B cell (primary cell): ENCODE measurements around the gene RASSF8. TPM values are rescaled to one million over a fixed set of nuclear protein-coding genes. Genes with fewer than 3 reads are reported as not detected.

Experiments
- ATAC-seq: fragments of 200-7000 bp; cut with Tn5 transposase; one replicate; pipeline ENCODE4 v1.10.0; 2021; ENCODE audit warnings: low read depth, mild to moderate bottlenecking, moderate number of reproducible peaks, moderate library complexity
- CTCF ChIA-PET: fragments of 350-600 bp; sonication (Branson Sonifier 250); formaldehyde crosslinking; loops from one replicate; lab custom pipeline; 2021; ENCODE audit warnings: antibody characterized with exemption, inconsistent platforms; lab: Charles Lee
- POLR2A ChIA-PET: fragments of 350-600 bp; sonication (Branson Sonifier 250); formaldehyde crosslinking; loops from one replicate; lab custom pipeline; 2021; ENCODE audit warnings: antibody characterized with exemption; lab: Charles Lee
- DNase-seq: peaks from one replicate; pipeline ENCODE4 v3.0.0; 2013
- H2AFZ ChIP-seq: 2 replicates; pipeline ENCODE4 v1.6.1; 2012; ENCODE audit warnings: mild to moderate bottlenecking, low read depth, low read length; ENCODE audit not compliant: insufficient read depth, poor library complexity, severe bottlenecking
- H3K27ac ChIP-seq, 2 donors: 1 replicate in 1 of 2; 2 replicates in 1 of 2; pipeline ENCODE4 v1.5.1; 2012 to 2013; ENCODE audit warnings: low read length in 2 of 2, mild to moderate bottlenecking in 2 of 2, moderate library complexity in 1 of 2
- H3K27me3 ChIP-seq, 4 experiments: fragments of 200-600 bp in 1 of 4; sonication (generic) in 1 of 4; replicated peaks in 1 of 4; 1 replicate in 2 of 4; 2 replicates in 2 of 4; pipeline versions ENCODE4 v1.6.1 to v1.7.0; 2013 to 2016; ENCODE audit warnings: low read length in 3 of 4, mild to moderate bottlenecking in 2 of 4, mixed read lengths in 1 of 4, moderate library complexity in 1 of 4; ENCODE audit not compliant: insufficient read depth in 4 of 4, control insufficient read depth in 3 of 4; ENCODE audit errors: control extremely low read depth in 1 of 4
- H3K36me3 ChIP-seq, 2 experiments: replicated peaks in 1 of 2; 1 replicate in 1 of 2; 2 replicates in 1 of 2; pipeline versions ENCODE4 v1.6.1 to v1.7.1; 2013; ENCODE audit warnings: low read length in 1 of 2; ENCODE audit not compliant: insufficient read depth in 2 of 2, control insufficient read depth in 1 of 2; ENCODE audit errors: control extremely low read depth in 1 of 2, extremely low read depth in 1 of 2
- H3K4me1 ChIP-seq, 2 donors: fragments of 200-600 bp in 1 of 2; sonication (generic) in 1 of 2; 1 replicate in 1 of 2; 2 replicates in 1 of 2; pipeline versions ENCODE4 v1.5.1 to v1.6.1; 2013 to 2017; ENCODE audit warnings: low read length in 2 of 2; ENCODE audit not compliant: control insufficient read depth in 2 of 2, insufficient read depth in 2 of 2
- H3K4me2 ChIP-seq: replicated peaks from 2 replicates; pipeline ENCODE3; 2012; ENCODE audit warnings: mild to moderate bottlenecking, low read depth, low read length; ENCODE audit not compliant: poor library complexity, severe bottlenecking
- H3K4me3 ChIP-seq, 5 experiments: fragments of 200-600 bp in 1 of 5; sonication (generic) in 1 of 5; 1 replicate in 3 of 5; 2 replicates in 2 of 5; pipeline versions ENCODE4 v1.5.1 to v1.7.0; 2011 to 2016; ENCODE audit warnings: low read length in 4 of 5, mild to moderate bottlenecking in 4 of 5, low read depth in 2 of 5, control low read depth in 1 of 5, moderate library complexity in 1 of 5; ENCODE audit not compliant: insufficient read depth in 1 of 5; ENCODE audit errors: control extremely low read depth in 1 of 5, extremely low read depth in 1 of 5
- H3K79me2 ChIP-seq: fragments of 200-600 bp; sonication (generic); one replicate; pipeline ENCODE4 v1.6.0; 2016; ENCODE audit warnings: low read length; ENCODE audit not compliant: control insufficient read depth, insufficient read depth
- H3K9ac ChIP-seq: fragments of 200-600 bp; sonication (generic); 2 replicates; pipeline ENCODE4 v1.6.1; 2017; ENCODE audit warnings: mild to moderate bottlenecking, low read length, moderate library complexity
- H3K9me3 ChIP-seq, 3 donors: one replicate each; pipeline versions ENCODE4 v1.6.1 to v1.7.1; 2013; ENCODE audit warnings: low read length in 2 of 3; ENCODE audit not compliant: control insufficient read depth in 2 of 3, insufficient read depth in 1 of 3; ENCODE audit errors: control extremely low read depth in 1 of 3
- H4K20me1 ChIP-seq: 2 replicates; pipeline ENCODE4 v1.6.0; 2012; ENCODE audit warnings: mild to moderate bottlenecking, low read length; ENCODE audit not compliant: insufficient read depth, control insufficient read depth, poor library complexity, severe bottlenecking
- H3K27ac Mint-ChIP-seq: one replicate; pipeline ENCODE4 v1.8.0; 2021; ENCODE audit warnings: mixed read lengths
- H3K27me3 Mint-ChIP-seq: one replicate; pipeline ENCODE4 v1.8.0; 2021; ENCODE audit warnings: mixed read lengths
- H3K4me1 Mint-ChIP-seq: one replicate; pipeline ENCODE4 v1.8.0; 2021; ENCODE audit warnings: mixed read lengths
- H3K4me3 Mint-ChIP-seq: one replicate; pipeline ENCODE4 v1.8.0; 2021; ENCODE audit warnings: mixed read lengths
- H3K9me3 Mint-ChIP-seq: one replicate; pipeline ENCODE4 v1.8.0; 2022; ENCODE audit warnings: mixed read lengths; ENCODE audit not compliant: insufficient read depth
- CTCF ChIP-seq: fragments of 200-600 bp; IDR thresholded peaks from one replicate; pipeline ENCODE4 v1.8.0; 2022; ENCODE audit warnings: antibody characterized with exemption, mild to moderate bottlenecking
- EZH2 ChIP-seq: IDR thresholded peaks from 2 replicates; pipeline ENCODE4 v1.6.1; 2012; ENCODE audit warnings: borderline replicate concordance, low read depth, mild to moderate bottlenecking, moderate library complexity, low read length; ENCODE audit not compliant: insufficient read depth, poor library complexity, severe bottlenecking
- WGBS: methylation state at CpG from one replicate; pipeline ENCODE4 v1.1.5; 2013; ENCODE audit warnings: missing lambda C conversion rate; ENCODE audit not compliant: insufficient coverage; 5-methylcytosine and 5-hydroxymethylcytosine counted together
- intact Hi-C: fragments of 100-400 bp; cut with micrococcal nuclease; formaldehyde crosslinking; loops from one replicate; pipeline ENCODE4 v1.10.0; 2022
- polyA plus RNA-seq: library from polyadenylated mRNA; depleted of rRNA; stranded (reverse); fragments of >200 nt; gene quantifications from 2 replicates; pipeline ENCODE4 v1.2.3, GENCODE V29; 2012
- total RNA-seq, 2 donors: library from RNA; stranded (reverse); fragments of 120-200 nt in 1 of 2; gene quantifications; 1 replicate in 1 of 2; 2 replicates in 1 of 2; pipeline versions ENCODE4 v1.2.3 to v1.2.4, GENCODE V29; 2013 to 2022

RASSF8 gene
- total and polyA plus RNA-seq, 2 donors (not counting 1 experiment from before 2014, with no cell fraction given): 0.01 to 0.49 TPM

GRCh38 chr12:26101763-26102162, 143.3 kb downstream of the RASSF8 start:
- H3K27me3 ChIP-seq: no peaks in the 10 kb centered on the region
- ChIA-PET CTCF (interaction anchor here (0.9 to 3.0 kb wide), 3 partner anchors 17 to 512 kb away, joined by 3 to 9 read pairs (median 6); no protein-coding TSS in a partner anchor), POLR2A (no interaction called here)
- no peak for ATAC-seq
- DNase-seq: no peak
- H3K9ac ChIP-seq: no peak overlapping the region
- intact Hi-C loops: no loop called here
- no peaks in the 10 kb centered on the region for H3K4me1 Mint-ChIP-seq
- H3K4me2 ChIP-seq: no peak overlapping the region
- TF ChIP-seq CTCF (no peak), EZH2 (no peak)
- no peaks in the 10 kb centered on the region for H4K20me1 ChIP-seq
- H3K36me3 ChIP-seq: no peaks in the 10 kb centered on the region
- no peaks in the 10 kb centered on the region for H3K9me3 ChIP-seq
- no peak overlapping the region for H3K4me3 Mint-ChIP-seq
- no peaks in the 10 kb centered on the region for H3K27me3 Mint-ChIP-seq
- no peak overlapping the region for H3K27ac ChIP-seq
- WGBS: 100% methylated on average over 2 of the region's 4 CpGs
- H2AFZ ChIP-seq: no peak overlapping the region
- H3K4me1 ChIP-seq: no peaks in the 10 kb centered on the region
- no peaks in the 10 kb centered on the region for H3K9me3 Mint-ChIP-seq
- H3K4me3 ChIP-seq: no peak overlapping the region
- H3K79me2 ChIP-seq: no peaks in the 10 kb centered on the region
- H3K27ac Mint-ChIP-seq: no peak overlapping the region

GRCh38 chr12:26102953-26103352, 144.5 kb downstream of the RASSF8 start:
- Histone ChIP-seq H3K9ac (no peak overlapping the region), H3K4me3 (no peak overlapping the region), H3K27ac (no peak overlapping the region), H3K9me3 (no peaks in the 10 kb centered on the region), H3K27me3 (no peaks in the 10 kb centered on the region), H3K36me3 (no peaks in the 10 kb centered on the region), H4K20me1 (no peaks in the 10 kb centered on the region), H3K4me1 (no peaks in the 10 kb centered on the region), H3K79me2 (no peaks in the 10 kb centered on the region), H2AFZ (no peak overlapping the region), H3K4me2 (no peak overlapping the region)
- no peaks in the 10 kb centered on the region for H3K4me1 Mint-ChIP-seq
- H3K4me3 Mint-ChIP-seq: no peak overlapping the region
- no peak overlapping the region for H3K27ac Mint-ChIP-seq
- WGBS: 73% methylated on average over 3 of the region's 5 CpGs
- no peaks in the 10 kb centered on the region for H3K9me3 Mint-ChIP-seq
- ChIA-PET POLR2A (no interaction called here), CTCF (no interaction called here)
- TF ChIP-seq CTCF: no peak
- TF ChIP-seq EZH2: no peak
- intact Hi-C loops: no loop called here
- H3K27me3 Mint-ChIP-seq: no peaks in the 10 kb centered on the region
- ATAC-seq (no peak), DNase-seq (no peak)
